ENCODE data around the gene AK9. TPM values are rescaled to one million over a fixed set of nuclear protein-coding genes. Genes with fewer than 3 reads are reported as not detected.

AK9 gene
- total RNA-seq, 1 experiment from 2014 or later, result 3.8 TPM

- DNase-seq (ENCODE audit: low read depth), result no peak
These were observed 233.4 kb downstream of the AK9 start for GRCh38 chr6:109457562-109457996.

- peak; percentile 46 for DNase-seq (ENCODE audit: low read depth)
These were observed 234.1 kb downstream of the AK9 start for GRCh38 chr6:109456710-109457561.

GRCh38 chr6:109456111-109456583 lies 234.9 kb downstream of the AK9 start:
- DNase-seq (ENCODE audit: low read depth), result no peak

GRCh38 chr6:109455437-109456110 lies 235.4 kb downstream of the AK9 start, which contains the start of gene MICAL1:
Gene MICAL1 (minus strand): TSS chr6:109455772. CDS start chr6:109454196, 1,576 bp downstream.
- DNase-seq (ENCODE audit: low read depth), result peak; percentile 71

- DNase-seq (ENCODE audit: low read depth), result no peak
These were observed 236.2 kb downstream of the AK9 start for GRCh38 chr6:109454496-109455436.

- DNase-seq (ENCODE audit: low read depth), result no peak
These were observed 237.2 kb downstream of the AK9 start for GRCh38 chr6:109453594-109454495.

GRCh38 chr6:109453156-109453555 lies 237.8 kb downstream of the AK9 start:
- no peak for DNase-seq (ENCODE audit: low read depth)

- DNase-seq (ENCODE audit: low read depth), result no peak
These were observed 238.8 kb downstream of the AK9 start for GRCh38 chr6:109452181-109452580.

- DNase-seq (ENCODE audit: low read depth), result no peak
These were observed 239.6 kb downstream of the AK9 start for GRCh38 chr6:109451376-109451775.

GRCh38 chr6:109450801-109451200 lies 240.2 kb downstream of the AK9 start:
- no peak for DNase-seq (ENCODE audit: low read depth)

- DNase-seq (ENCODE audit: low read depth), result no peak
These were observed 241.0 kb downstream of the AK9 start for GRCh38 chr6:109449795-109450673.

GRCh38 chr6:109449064-109449794 lies 241.8 kb downstream of the AK9 start:
- no peak for DNase-seq (ENCODE audit: low read depth)

- DNase-seq (ENCODE audit: low read depth), result no peak
These were observed 242.4 kb downstream of the AK9 start for GRCh38 chr6:109448615-109449014.

GRCh38 chr6:109447878-109448555 lies 243.0 kb downstream of the AK9 start:
- no peak for DNase-seq (ENCODE audit: low read depth)

- no peak for DNase-seq (ENCODE audit: low read depth)
These were observed 243.9 kb downstream of the AK9 start for GRCh38 chr6:109447087-109447486.

GRCh38 chr6:109446541-109446940 lies 244.5 kb downstream of the AK9 start:
- DNase-seq (ENCODE audit: low read depth), result no peak

GRCh38 chr6:109446072-109446471 lies 244.9 kb downstream of the AK9 start:
- no peak for DNase-seq (ENCODE audit: low read depth)

- DNase-seq (ENCODE audit: low read depth), result no peak
These were observed 245.6 kb downstream of the AK9 start for GRCh38 chr6:109445382-109445781.
